Right lobe of liver (tissue), 6 donors: ENCODE measurements around the gene PI3. TPM values are rescaled to one million over a fixed set of nuclear protein-coding genes. Genes with fewer than 3 reads are reported as not detected.
"Not testable (repeated sequence)": the region's sequence is repeated elsewhere in the genome, so short reads cannot be mapped to it uniquely, and the experiment has no call there.

Experiments
- ATAC-seq, 4 donors: fragments of 200-7000 bp; cut with Tn5 transposase; one replicate each; pipeline ENCODE4 v1.9.1; 2020; ENCODE audit warnings: mild to moderate bottlenecking in 4 of 4, moderate library complexity in 4 of 4
- DNase-seq, 3 donors: peaks; one replicate each; pipeline ENCODE4 v3.0.0-alpha.2; 2020
- H3K27ac ChIP-seq, 3 donors: fragments of 200-600 bp; one replicate each; pipeline ENCODE4 v1.8.0; 2022
- H3K27me3 ChIP-seq, 2 donors: fragments of 200-600 bp; one replicate each; pipeline ENCODE4 v1.8.0; 2022
- H3K36me3 ChIP-seq, 4 donors: fragments of 200-600 bp; sonication (generic) in 1 of 4; one replicate each; pipeline versions ENCODE4 v1.5.1 to v1.8.0; 2017 to 2022; ENCODE audit warnings: control low read depth in 1 of 4
- H3K4me1 ChIP-seq, 4 donors: fragments of 200-600 bp; sonication (generic) in 1 of 4; one replicate each; pipeline versions ENCODE4 v1.5.1 to v1.8.0; 2017 to 2022; ENCODE audit warnings: control low read depth in 1 of 4
- H3K4me3 ChIP-seq, 3 donors: fragments of 200-600 bp; one replicate each; pipeline ENCODE4 v1.8.0; 2022
- H3K9me3 ChIP-seq, 4 donors: fragments of 200-600 bp; sonication (generic) in 1 of 4; one replicate each; pipeline versions ENCODE4 v1.5.1 to v1.8.0; 2017 to 2022; ENCODE audit warnings: control low read depth in 1 of 4
- CTCF ChIP-seq, 4 donors: fragments of 200-600 bp in 3 of 4; fragments of 450-650 bp in 1 of 4; IDR thresholded peaks; one replicate each; pipeline versions ENCODE4 v1.5.1 to v1.8.0; 2016 to 2022; ENCODE audit warnings: antibody characterized with exemption in 4 of 4, mild to moderate bottlenecking in 2 of 4
- POLR2A ChIP-seq: fragments of 450-650 bp; IDR thresholded peaks from one replicate; pipeline ENCODE4 v1.6.1; 2017; ENCODE audit warnings: antibody characterized with exemption, mild to moderate bottlenecking
- WGBS: methylation state at CpG from one replicate; pipeline ENCODE4 v1.1.6; 2018; ENCODE audit warnings: low coverage, low lambda C conversion rate; ENCODE audit not compliant: insufficient coverage; ENCODE audit errors: missing lambda C conversion rate; 5-methylcytosine and 5-hydroxymethylcytosine counted together
- intact Hi-C, 2 donors: fragments of 100-400 bp; cut with DNase I; formaldehyde crosslinking; loops; one replicate each; pipeline versions ENCODE4 v1.11.2 to v1.14.1; 2022
- total RNA-seq, 6 experiments: library from RNA; depleted of rRNA in 2 of 6; stranded (reverse); fragments of >200 nt in 2 of 6; fragmentation: NEBNext Ultra II Directional in 3 of 6; extraction: Animal tissue kit (Norgen Biotek cat#: 25700) in 3 of 6; gene quantifications; one replicate each; pipeline versions ENCODE4 v1.1.0 to v1.2.4, GENCODE V29; 2016 to 2023
- donor health status: DM: no; HTN: yes; CAD: no.
- donor health status: DM: no; HTN: no; CAD: no.
- donor health status: DM: no; HTN: no; CAD: no.
- donor health status: DM: no; HTN: yes; CAD: no.
- donor health status: DM: no; HTN: yes; CAD: no.

Gene PI3
- total RNA-seq, 6 experiments from 2014 or later = not detected

GRCh38 chr20:45154183-45154582 is 20.5 kb upstream of the PI3 start:
- H3K27ac ChIP-seq = no peak overlapping the region
- DNase-seq (no peak), ATAC-seq (no peak)
- H3K9me3 ChIP-seq = no peaks in the 10 kb centered on the region
- H3K4me3 ChIP-seq = no peak overlapping the region
- 41% methylated on average over 3 of the region's 3 CpGs for WGBS
- no peaks in the 10 kb centered on the region for H3K36me3 ChIP-seq
- intact Hi-C loops = no loop called here
- H3K27me3 ChIP-seq = no peaks in the 10 kb centered on the region
- TF ChIP-seq POLR2A (no peak), CTCF (IDR thresholded peaks at IDR 0.05) (no peak)
- no peaks in the 10 kb centered on the region for H3K4me1 ChIP-seq

GRCh38 chr20:45154794-45155193 is 19.9 kb upstream of the PI3 start:
- H3K36me3 ChIP-seq, H3K4me1 ChIP-seq, ATAC-seq, intact Hi-C loops, DNase-seq, H3K27ac ChIP-seq, H3K27me3 ChIP-seq, H3K9me3 ChIP-seq, H3K4me3 ChIP-seq: not testable (repeated sequence)
- WGBS = 90% methylated on average over 1 of the region's 1 CpG

- Histone ChIP-seq H3K9me3 (no peaks in the 10 kb centered on the region), H3K4me1 (no peaks in the 10 kb centered on the region), H3K27ac (no peak overlapping the region), H3K4me3 (no peak overlapping the region), H3K27me3 (no peaks in the 10 kb centered on the region), H3K36me3 (no peaks in the 10 kb centered on the region)
- TF ChIP-seq POLR2A (no peak), CTCF (IDR thresholded peaks at IDR 0.05) (no peak)
- 25% methylated on average over 2 of the region's 2 CpGs for WGBS
- ATAC-seq (no peak), DNase-seq (no peak)
- intact Hi-C loops = no loop called here
Measured at GRCh38 chr20:45156713-45157112, 18.0 kb upstream of the PI3 start.

GRCh38 chr20:45157962-45158361 is 16.7 kb upstream of the PI3 start:
- no peak for DNase-seq
- Histone ChIP-seq H3K27me3 (no peaks in the 10 kb centered on the region), H3K4me3 (no peak overlapping the region), H3K27ac (no peak overlapping the region), H3K9me3 (no peaks in the 10 kb centered on the region), H3K4me1 (no peaks in the 10 kb centered on the region), H3K36me3 (no peaks in the 10 kb centered on the region)
- intact Hi-C loops = no loop called here
- WGBS = 33% methylated on average over 1 of the region's 1 CpG
- no peak for TF ChIP-seq CTCF (IDR thresholded peaks at IDR 0.05)
- TF ChIP-seq POLR2A = no peak
- no peak for ATAC-seq

- no peak for TF ChIP-seq POLR2A
- no peak for TF ChIP-seq CTCF (IDR thresholded peaks at IDR 0.05)
- intact Hi-C loops = no loop called here
- no peaks in the 10 kb centered on the region for H3K9me3 ChIP-seq
- no peaks in the 10 kb centered on the region for H3K4me1 ChIP-seq
- WGBS = 60% methylated on average over 1 of the region's 1 CpG
- H3K27me3 ChIP-seq = no peaks in the 10 kb centered on the region
- no peaks in the 10 kb centered on the region for H3K36me3 ChIP-seq
- no peak overlapping the region for H3K27ac ChIP-seq
- no peak for ATAC-seq
- DNase-seq = no peak
- H3K4me3 ChIP-seq = no peak overlapping the region
Measured at GRCh38 chr20:45163083-45163803, 11.5 kb upstream of the PI3 start.
